Fibroblast of pulmonary artery (primary cell): ENCODE results near the gene ZNRF3.
A peak's percentile ranks its signal among the peaks of the same experiment; 100 is the strongest.
"Not testable (repeated sequence)": the region's sequence is repeated elsewhere in the genome, so short reads cannot be mapped to it uniquely, and the experiment has no call there.

Source experiments
- DNase-seq: peaks from one replicate; pipeline ENCODE4 v3.0.0-alpha.2; 2010; ENCODE audit warnings: low read depth
- H3K4me3 ChIP-seq: replicated peaks from 2 replicates; pipeline ENCODE4 v1.5.1; 2011; ENCODE audit warnings: low read depth, mild to moderate bottlenecking, control low read depth, low read length, moderate library complexity
- CTCF ChIP-seq: IDR thresholded peaks from 2 replicates; pipeline ENCODE4 v1.5.1; 2011; ENCODE audit warnings: mild to moderate bottlenecking, control low read depth, low read length, inconsistent platforms; ENCODE audit errors: missing control alignments

Gene ZNRF3

GRCh38 chr22:28882878-28883656 lies at the start of gene ZNRF3:
ZNRF3 (plus strand) TSS chr22:28883572; CDS start chr22:28883767, 195 bp downstream.
- TF ChIP-seq CTCF, result no peak
- DNase-seq, result peak; percentile 96

GRCh38 chr22:28835630-28836189 lies 47.7 kb upstream of the ZNRF3 start:
- TF ChIP-seq CTCF, result no peak
- no peak overlapping the region for H3K4me3 ChIP-seq
- DNase-seq, result no peak

More at GRCh38 chr22:28882878-28883656, at the start of gene ZNRF3:
- peak within 1 kb of the TSS; percentile 75 for H3K4me3 ChIP-seq

DNA sequence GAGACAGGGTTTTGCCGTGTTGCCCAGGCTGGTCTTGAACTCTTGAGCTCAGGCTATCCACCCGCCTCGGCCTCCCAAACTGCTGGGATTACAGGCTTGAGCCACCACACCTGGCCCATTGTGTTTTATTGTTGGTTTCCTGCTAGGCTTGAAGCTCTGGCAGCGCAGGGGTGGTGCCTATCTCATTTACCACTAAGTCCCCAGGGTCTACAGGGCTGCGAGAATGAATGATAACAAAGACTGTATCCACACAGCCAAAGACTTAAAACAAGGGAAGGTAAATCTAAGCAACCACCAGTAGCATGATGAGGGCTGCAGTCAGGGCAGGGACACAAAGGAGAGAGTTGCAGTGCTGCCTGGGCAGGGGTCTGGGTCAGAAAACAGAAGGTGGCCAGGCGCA lies 45.7 kb upstream of the ZNRF3 start:
- no peak for TF ChIP-seq CTCF
- DNase-seq, result no peak
- no peak overlapping the region for H3K4me3 ChIP-seq

DNA sequence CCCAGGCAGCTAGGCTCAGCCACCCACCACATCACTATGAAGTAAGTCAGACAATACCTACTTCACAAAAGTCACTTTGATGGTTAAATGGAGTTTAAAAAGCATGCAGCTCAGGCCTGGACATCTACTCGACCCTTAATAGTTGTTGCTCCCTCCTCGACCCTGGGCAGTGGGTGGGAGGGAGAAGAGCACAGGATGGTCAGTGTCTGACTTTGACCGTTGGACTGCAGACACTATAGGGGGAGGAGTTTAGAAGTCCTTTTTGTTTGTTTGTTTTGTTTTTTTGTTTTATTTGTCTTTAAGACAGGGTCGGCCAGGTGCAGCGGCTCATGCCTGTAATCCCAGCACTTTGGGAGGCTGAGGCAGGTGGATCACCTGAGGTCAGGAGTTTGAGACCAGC lies 44.4 kb upstream of the ZNRF3 start:
- TF ChIP-seq CTCF, result no peak
- H3K4me3 ChIP-seq, result no peak overlapping the region
- no peak for DNase-seq

- no peak for TF ChIP-seq CTCF
- DNase-seq, result peak; percentile 3
Measured at GRCh38 chr22:28841111-28841510, 42.3 kb upstream of the ZNRF3 start.

DNA sequence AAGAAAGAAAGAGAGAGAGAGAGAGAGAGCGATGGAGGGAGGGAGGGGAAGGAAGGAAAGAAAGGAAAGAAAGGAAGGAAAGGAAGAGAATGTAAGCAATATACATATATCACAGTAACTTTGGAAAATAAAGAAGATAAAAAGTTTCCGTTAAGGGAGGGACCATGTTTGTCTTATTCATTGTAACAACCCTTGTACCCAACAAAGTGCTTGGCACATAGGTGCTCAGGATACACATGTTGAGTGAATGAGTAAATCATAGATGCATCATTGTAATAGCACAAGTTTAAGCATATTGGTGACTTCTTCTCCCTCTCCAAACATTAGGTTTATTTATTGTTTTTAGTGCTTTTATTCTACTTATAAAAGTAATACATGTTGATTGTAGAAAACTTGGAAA lies 39.7 kb upstream of the ZNRF3 start:
- DNase-seq, result no peak
- no peak for TF ChIP-seq CTCF
- H3K4me3 ChIP-seq, result no peak overlapping the region

More at GRCh38 chr22:28841111-28841510, 42.3 kb upstream of the ZNRF3 start:
- no peak overlapping the region for H3K4me3 ChIP-seq

- DNase-seq, H3K4me3 ChIP-seq: not testable (repeated sequence)
Measured at GRCh38 chr22:28844277-28844676, 39.1 kb upstream of the ZNRF3 start.
